Stomach (tissue), 4 donors: Measurements from ENCODE around the gene MAPK8IP2.

Experiments
- EP300 ChIP-seq: sonication (generic); formaldehyde crosslinking; IDR thresholded peaks from one replicate; pipeline ENCODE4 v1.6.1; 2017; ENCODE audit warnings: antibody characterized with exemption
- POLR2A ChIP-seq, 4 donors: fragments of 450-650 bp; IDR thresholded peaks; one replicate each; pipeline ENCODE4 v1.6.1; 2016; ENCODE audit warnings: antibody characterized with exemption in 4 of 4, control low read depth in 2 of 4, mild to moderate bottlenecking in 1 of 4, moderate library complexity in 1 of 4
- TF ChIP-seq, protein P1 (sequence below), 7 experiments: fragments of 450-650 bp in 4 of 7; fragments of 200-600 bp in 3 of 7; sonication (generic) in 3 of 7; IDR thresholded peaks; one replicate each; pipeline ENCODE4 v1.5.1; 2016 to 2019; ENCODE audit warnings: antibody characterized with exemption in 7 of 7, control low read depth in 2 of 7, mild to moderate bottlenecking in 1 of 7

DNA sequence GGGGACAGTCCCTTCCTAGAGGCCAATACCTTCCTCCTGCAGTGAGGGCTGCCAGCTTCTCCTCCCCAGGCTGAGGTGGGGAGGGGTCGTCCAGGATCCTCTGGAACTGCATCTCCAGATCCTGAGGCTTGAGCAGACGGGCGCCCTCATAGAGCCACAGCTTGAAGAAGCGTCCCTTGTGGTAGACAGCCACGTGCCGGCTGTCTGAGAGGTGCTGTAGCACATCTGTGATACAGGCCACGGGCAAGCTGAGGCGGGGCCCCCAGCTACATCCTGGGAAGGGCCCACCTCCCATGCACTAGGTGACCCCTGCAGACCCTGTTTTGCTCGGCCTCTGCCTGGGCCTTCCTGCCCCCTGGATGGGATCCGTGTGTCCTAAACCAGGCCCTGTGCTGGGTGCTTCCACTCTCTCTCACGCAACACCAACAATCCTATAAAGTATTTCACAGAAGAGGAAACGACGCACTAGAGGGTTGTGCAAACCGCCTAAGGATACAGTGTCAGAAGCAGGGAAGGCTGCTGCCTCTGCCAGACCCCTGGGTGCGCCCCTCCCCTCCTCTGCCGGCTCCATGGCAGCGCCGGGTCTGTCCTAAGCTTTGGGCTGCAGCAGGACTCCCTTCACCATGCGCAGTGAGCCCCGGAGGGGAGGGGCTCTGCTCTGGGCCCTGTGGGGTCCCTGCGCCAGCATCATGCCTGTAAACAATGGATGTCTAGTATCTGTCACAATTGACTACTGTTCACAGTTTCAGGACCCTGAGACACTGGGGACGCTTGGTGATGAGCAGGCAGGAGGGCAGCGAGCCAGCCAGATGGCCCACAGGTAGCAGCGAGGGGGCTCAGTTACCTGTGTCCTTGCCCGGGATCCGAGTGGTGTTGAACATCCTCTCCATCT, 26.9 kb upstream of the MAPK8IP2 start:
- TF ChIP-seq EP300 (no peak), POLR2A (IDR thresholded peaks at IDR 0.05) (no peak)
- TF ChIP-seq, protein P1, sequence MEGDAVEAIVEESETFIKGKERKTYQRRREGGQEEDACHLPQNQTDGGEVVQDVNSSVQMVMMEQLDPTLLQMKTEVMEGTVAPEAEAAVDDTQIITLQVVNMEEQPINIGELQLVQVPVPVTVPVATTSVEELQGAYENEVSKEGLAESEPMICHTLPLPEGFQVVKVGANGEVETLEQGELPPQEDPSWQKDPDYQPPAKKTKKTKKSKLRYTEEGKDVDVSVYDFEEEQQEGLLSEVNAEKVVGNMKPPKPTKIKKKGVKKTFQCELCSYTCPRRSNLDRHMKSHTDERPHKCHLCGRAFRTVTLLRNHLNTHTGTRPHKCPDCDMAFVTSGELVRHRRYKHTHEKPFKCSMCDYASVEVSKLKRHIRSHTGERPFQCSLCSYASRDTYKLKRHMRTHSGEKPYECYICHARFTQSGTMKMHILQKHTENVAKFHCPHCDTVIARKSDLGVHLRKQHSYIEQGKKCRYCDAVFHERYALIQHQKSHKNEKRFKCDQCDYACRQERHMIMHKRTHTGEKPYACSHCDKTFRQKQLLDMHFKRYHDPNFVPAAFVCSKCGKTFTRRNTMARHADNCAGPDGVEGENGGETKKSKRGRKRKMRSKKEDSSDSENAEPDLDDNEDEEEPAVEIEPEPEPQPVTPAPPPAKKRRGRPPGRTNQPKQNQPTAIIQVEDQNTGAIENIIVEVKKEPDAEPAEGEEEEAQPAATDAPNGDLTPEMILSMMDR (IDR thresholded peaks at IDR 0.05): no peak
